ENCODE measurements around the gene GPX4.

The GPX4 gene

DNA sequence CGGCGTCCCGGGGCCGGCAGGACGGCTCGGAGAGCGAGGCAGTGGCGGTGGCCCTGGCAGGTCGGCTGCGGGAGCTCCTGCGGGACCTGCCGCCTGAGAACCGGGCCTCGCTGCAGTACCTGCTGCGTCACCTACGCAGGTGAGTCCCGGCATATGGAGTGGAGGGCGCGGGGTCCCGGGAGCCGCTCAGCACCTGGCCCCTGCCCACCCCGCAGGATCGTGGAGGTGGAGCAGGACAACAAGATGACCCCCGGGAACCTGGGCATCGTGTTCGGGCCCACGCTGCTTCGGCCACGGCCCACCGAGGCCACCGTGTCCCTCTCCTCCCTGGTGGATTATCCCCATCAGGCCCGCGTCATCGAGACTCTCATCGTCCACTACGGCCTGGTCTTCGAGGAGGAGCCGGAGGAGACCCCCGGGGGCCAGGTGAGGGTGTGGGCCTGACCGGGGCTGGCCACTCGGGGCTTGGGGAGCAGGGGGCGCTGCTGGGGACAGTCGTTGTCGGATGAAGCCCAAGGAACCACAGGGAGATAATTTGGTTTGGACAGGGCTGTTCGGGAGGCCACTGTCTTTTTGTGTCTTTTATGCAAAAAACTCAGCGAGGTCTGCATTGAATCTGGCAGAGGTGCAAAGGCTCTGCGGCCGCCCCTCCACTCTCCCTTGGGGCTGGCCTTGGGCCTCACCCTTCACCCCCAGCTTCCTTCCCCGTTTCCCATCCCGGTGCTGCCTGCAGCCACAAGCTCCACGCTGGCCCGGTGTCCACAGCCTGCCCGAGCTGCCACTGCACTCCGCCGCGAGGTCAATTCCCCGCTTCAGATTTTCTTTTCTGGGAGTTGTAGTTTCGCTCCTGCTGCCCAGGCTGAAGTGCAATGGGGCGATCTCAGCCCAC is 20.6 kb upstream of the GPX4 start:
- no peak for DNase-seq (ENCODE audit: low read depth)
- no peak overlapping the region for H3K4me3 ChIP-seq (ENCODE audit: low read depth, low read length)
- TF ChIP-seq, protein P1, sequence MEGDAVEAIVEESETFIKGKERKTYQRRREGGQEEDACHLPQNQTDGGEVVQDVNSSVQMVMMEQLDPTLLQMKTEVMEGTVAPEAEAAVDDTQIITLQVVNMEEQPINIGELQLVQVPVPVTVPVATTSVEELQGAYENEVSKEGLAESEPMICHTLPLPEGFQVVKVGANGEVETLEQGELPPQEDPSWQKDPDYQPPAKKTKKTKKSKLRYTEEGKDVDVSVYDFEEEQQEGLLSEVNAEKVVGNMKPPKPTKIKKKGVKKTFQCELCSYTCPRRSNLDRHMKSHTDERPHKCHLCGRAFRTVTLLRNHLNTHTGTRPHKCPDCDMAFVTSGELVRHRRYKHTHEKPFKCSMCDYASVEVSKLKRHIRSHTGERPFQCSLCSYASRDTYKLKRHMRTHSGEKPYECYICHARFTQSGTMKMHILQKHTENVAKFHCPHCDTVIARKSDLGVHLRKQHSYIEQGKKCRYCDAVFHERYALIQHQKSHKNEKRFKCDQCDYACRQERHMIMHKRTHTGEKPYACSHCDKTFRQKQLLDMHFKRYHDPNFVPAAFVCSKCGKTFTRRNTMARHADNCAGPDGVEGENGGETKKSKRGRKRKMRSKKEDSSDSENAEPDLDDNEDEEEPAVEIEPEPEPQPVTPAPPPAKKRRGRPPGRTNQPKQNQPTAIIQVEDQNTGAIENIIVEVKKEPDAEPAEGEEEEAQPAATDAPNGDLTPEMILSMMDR (conservative IDR thresholded peaks at IDR 0.05; ENCODE audit: low read depth, low read length), result no peak

DNA sequence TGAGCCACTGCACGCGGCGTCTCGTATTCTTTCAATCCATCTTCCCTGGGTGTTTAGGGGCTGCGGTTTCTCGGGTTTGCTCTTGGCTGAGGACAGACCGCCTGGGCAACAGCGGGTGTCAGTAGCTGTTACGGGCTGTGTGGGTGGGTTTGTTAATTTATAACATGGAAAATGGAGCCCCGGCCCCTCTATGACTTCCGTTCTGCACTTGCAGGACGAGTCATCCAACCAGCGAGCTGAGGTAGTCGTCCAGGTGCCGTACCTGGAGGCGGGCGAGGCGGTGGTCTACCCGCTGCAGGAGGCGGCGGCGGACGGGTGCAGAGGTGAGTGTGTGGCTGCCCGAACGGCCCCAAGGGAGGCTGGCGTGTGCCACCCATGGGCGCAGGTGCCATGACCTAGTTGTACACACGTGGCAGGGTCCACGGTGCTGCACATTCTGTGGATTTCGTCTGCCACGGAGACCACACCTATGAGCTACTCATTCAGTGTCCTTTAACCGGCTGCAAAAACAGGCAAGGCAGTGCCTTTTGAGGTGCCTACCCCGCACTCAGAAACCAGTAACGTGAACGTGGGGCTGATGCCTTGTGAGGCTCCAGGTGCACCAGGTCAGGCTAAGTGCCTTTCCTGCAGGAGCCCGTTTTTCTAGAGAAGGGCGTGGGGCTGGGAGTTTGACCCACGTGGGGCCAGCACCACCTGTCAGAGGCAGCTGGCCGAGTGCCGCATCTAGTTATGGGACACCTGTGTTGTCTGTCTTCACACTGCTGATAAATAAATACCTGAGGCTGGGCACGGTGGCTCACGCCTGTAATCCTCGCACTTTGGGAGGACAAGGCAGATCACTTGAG is 19.5 kb upstream of the GPX4 start:
- no peak for DNase-seq (ENCODE audit: low read depth)
- TF ChIP-seq, protein P1 (conservative IDR thresholded peaks at IDR 0.05; ENCODE audit: low read depth, low read length), result no peak
- H3K4me3 ChIP-seq (ENCODE audit: low read depth, low read length), result no peak overlapping the region

DNA sequence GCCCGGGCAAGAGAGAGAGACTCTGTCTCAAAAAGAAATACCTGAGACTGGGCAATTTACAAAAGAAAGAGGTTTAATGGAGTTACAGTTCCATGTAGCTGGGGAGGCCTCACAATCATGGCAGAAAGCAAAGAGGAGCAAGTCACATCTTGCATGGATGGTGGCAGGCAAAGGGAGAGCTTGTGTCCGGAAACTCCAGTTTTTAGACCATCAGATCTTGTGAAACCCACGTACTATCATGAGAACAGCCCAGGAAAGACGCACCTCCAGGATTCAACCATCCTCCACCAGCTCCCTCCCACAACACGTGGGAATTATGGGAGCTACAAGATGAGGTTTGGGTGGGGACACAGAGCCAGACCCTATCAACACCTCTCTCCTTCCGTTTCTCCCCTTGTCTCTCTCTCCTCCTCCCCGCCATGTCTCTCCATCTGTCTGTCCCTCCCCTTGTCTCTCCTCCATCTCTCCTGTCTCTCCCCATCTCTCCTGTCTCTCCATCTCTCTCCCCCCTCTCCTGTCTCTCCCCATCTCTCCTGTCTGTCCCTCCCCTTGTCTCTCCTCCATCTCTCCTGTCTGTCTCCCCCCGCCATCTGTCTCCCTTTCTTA is 18.6 kb upstream of the GPX4 start:
- H3K4me3 ChIP-seq (ENCODE audit: low read depth, low read length), result no peak overlapping the region
- TF ChIP-seq, protein P1 (conservative IDR thresholded peaks at IDR 0.05; ENCODE audit: low read depth, low read length), result no peak
- DNase-seq (ENCODE audit: low read depth), result no peak

DNA sequence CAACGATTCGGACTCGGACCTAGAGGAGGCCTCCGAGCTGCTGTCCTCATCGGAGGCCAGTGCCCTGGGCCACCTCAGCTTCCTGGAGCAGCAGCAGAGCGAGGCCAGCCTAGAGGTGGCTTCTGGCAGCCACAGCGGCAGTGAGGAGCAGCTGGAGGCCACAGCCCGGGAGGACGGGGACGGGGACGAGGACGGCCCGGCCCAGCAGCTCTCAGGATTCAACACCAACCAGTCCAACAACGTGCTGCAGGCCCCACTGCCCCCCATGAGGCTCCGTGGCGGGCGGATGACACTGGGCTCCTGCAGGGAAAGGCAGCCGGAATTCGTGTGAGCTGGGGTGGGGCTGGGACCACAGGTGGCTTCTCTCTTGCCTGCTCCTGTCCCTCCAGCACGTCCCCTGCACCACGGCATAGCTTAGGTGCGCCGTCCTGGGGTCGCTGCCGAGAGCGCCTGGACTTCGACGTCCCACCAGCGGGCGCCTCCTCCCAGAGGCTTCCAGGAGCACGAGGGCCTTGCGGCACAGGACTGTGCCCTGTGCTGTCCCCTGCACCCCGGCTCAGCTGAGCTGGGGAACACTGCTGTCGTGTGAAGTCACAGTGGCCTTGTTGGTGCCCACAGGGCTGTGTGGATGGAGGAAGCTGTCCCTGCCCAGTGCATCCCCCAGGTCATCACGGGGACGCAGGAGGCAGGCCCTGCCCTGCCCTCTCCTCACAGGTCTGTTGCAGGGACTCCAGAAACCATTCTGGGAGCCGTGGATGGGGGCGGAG is 17.9 kb upstream of the GPX4 start:
- TF ChIP-seq, protein P1 (conservative IDR thresholded peaks at IDR 0.05; ENCODE audit: low read depth, low read length), result no peak
- no peak for DNase-seq (ENCODE audit: low read depth)
- no peak overlapping the region for H3K4me3 ChIP-seq (ENCODE audit: low read depth, low read length)

DNA sequence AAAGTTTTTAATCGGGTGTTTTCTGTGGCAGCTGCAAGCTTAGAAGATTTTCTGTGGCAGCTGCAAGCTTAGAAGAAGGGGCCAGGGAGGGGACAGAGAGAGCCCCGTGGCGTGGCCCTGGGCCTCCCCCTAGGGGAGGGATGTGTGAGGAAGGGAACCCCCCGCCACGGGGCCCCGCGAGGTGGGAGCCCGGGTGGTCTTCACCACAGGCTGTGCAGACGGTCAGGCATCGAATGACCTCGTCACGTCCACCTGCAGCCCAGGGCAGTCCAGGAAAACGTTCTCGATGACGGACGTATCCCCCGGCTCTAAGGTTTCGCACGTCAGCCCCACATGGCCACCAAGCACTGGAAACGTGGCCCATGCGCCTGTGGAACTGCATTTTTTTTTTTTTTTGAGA is 17.2 kb upstream of the GPX4 start:
- TF ChIP-seq, protein P1 (conservative IDR thresholded peaks at IDR 0.05; ENCODE audit: low read depth, low read length), result no peak
- DNase-seq (ENCODE audit: low read depth), result no peak
- no peak overlapping the region for H3K4me3 ChIP-seq (ENCODE audit: low read depth, low read length)

DNA sequence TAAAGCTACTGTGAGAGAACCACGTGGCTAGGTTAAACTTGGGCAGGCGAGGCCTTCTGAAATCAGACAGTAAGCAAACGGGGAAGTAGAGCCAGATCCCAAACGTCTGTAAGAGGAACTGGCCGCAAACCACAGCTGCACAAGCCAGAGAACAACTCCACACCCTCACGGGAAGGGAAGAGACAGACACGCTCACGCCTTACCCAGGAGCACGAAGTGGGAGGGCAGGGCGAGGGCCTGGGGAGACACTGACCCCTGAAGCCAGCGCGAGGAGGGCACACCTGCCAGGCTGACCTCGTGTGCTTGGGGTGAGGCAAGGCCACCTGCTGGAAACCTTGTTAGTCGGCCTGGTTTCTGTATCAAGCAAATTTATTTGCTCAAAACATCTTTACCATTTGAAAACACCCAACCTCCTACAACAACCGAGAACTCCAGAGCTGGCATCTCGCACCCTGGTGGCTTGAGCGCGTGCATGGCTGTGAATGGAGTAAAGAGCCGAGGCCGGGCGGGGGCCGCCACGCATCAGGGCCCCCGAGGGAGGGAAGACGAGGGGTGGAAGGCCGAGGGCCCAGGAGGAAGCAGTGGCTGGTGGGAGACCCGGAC is 15.9 kb upstream of the GPX4 start:
- TF ChIP-seq, protein P1 (conservative IDR thresholded peaks at IDR 0.05; ENCODE audit: low read depth, low read length), result no peak
- DNase-seq (ENCODE audit: low read depth), result no peak
- H3K4me3 ChIP-seq (ENCODE audit: low read depth, low read length), result no peak overlapping the region
